ENCODE measurements around the gene ZSCAN22. TPM values are rescaled to one million over a fixed set of nuclear protein-coding genes. Genes with fewer than 3 reads are reported as not detected.

ZSCAN22 gene
- polyA plus RNA-seq, 1 donor from 2014 or later = 1.6 TPM

GRCh38 chr19:58352760-58353671, 26.2 kb downstream of the ZSCAN22 start, which contains the start of gene A1BG:
Gene A1BG (minus strand): TSS chr19:58353492. CDS start chr19:58353437, 55 bp downstream.
- H3F3A ChIP-seq (ENCODE audit: insufficient read depth, low read length, poor library complexity, severe bottlenecking) = no peaks in the 10 kb centered on the region
- H3K79me2 ChIP-seq (replicated peaks; ENCODE audit: insufficient read depth, low read length) = peaks cover 5% of the 10 kb centered on the region
- no peak within 1 kb of the TSS for H3K27ac ChIP-seq (ENCODE audit: low read length)
- H3K9ac ChIP-seq (ENCODE audit: low read length) = no peak within 1 kb of the TSS
- no peaks in the 10 kb centered on the region for H3K36me3 ChIP-seq (ENCODE audit: insufficient read depth, low read length)
- H4K20me1 ChIP-seq (ENCODE audit: insufficient read depth) = no peaks in the 10 kb centered on the region
- no peak for TF ChIP-seq CTCF (IDR thresholded peaks at IDR 0.05; ENCODE audit: poor library complexity, severe bottlenecking)
- no peak for TF ChIP-seq TAF1 (IDR thresholded peaks at IDR 0.05; ENCODE audit: low read depth)
- TF ChIP-seq MXI1 (conservative IDR thresholded peaks at IDR 0.05; ENCODE audit: poor library complexity, severe bottlenecking) = no peak
- TF ChIP-seq POLR2AphosphoS5 (IDR thresholded peaks at IDR 0.05) = no peak
- no peak for TF ChIP-seq REST (IDR thresholded peaks at IDR 0.05; ENCODE audit: borderline replicate concordance)
- TF ChIP-seq RAD21 (conservative IDR thresholded peaks at IDR 0.05) = no peak
- no peak for TF ChIP-seq EP300 (conservative IDR thresholded peaks at IDR 0.05; ENCODE audit: poor library complexity, severe bottlenecking)
- no peak within 1 kb of the TSS for H3K4me2 ChIP-seq (ENCODE audit: low read length)
- no peaks in the 10 kb centered on the region for H3K27me3 ChIP-seq (ENCODE audit: insufficient read depth, low read depth, low read length)
- no peaks in the 10 kb centered on the region for H3K9me2 ChIP-seq (ENCODE audit: insufficient read depth, low read length)
- no peak within 1 kb of the TSS for H3K4me3 ChIP-seq (ENCODE audit: low read length)
- no peaks in the 10 kb centered on the region for H3K9me3 ChIP-seq (ENCODE audit: low read length)
- no peak within 1 kb of the TSS for H2AFZ ChIP-seq (ENCODE audit: low read depth, low read length)

GRCh38 chr19:58353717-58354477, 27.1 kb downstream of the ZSCAN22 start:
- TF ChIP-seq RAD21 (conservative IDR thresholded peaks at IDR 0.05) (no peak), EP300 (conservative IDR thresholded peaks at IDR 0.05; ENCODE audit: poor library complexity, severe bottlenecking) (no peak), MXI1 (conservative IDR thresholded peaks at IDR 0.05; ENCODE audit: poor library complexity, severe bottlenecking) (no peak), SMC3 (conservative IDR thresholded peaks at IDR 0.05; ENCODE audit: poor library complexity) (no peak), CTCF (IDR thresholded peaks at IDR 0.05; ENCODE audit: poor library complexity, severe bottlenecking) (no peak), POLR2AphosphoS5 (IDR thresholded peaks at IDR 0.05) (no peak), REST (IDR thresholded peaks at IDR 0.05; ENCODE audit: borderline replicate concordance) (no peak), TAF1 (IDR thresholded peaks at IDR 0.05; ENCODE audit: low read depth) (no peak), EZH2 (IDR thresholded peaks at IDR 0.05; ENCODE audit: borderline replicate concordance, insufficient read depth, low read length, poor library complexity, severe bottlenecking) (no peak)
- H3K9me3 ChIP-seq (ENCODE audit: low read length) = no peaks in the 10 kb centered on the region
- no peaks in the 10 kb centered on the region for H3F3A ChIP-seq (ENCODE audit: insufficient read depth, low read length, poor library complexity, severe bottlenecking)
- no peak overlapping the region for H3K4me3 ChIP-seq (ENCODE audit: low read length)
- no peak overlapping the region for H3K4me2 ChIP-seq (ENCODE audit: low read length)
- no peaks in the 10 kb centered on the region for H3K36me3 ChIP-seq (ENCODE audit: insufficient read depth, low read length)
- no peak overlapping the region for H3K27ac ChIP-seq (ENCODE audit: low read length)
- no peaks in the 10 kb centered on the region for H3K79me2 ChIP-seq (replicated peaks; ENCODE audit: insufficient read depth, low read length)
- no peak overlapping the region for H2AFZ ChIP-seq (ENCODE audit: low read depth, low read length)
- H3K9ac ChIP-seq (ENCODE audit: low read length) = no peak overlapping the region
- H4K20me1 ChIP-seq (ENCODE audit: insufficient read depth) = no peaks in the 10 kb centered on the region
- no peaks in the 10 kb centered on the region for H3K9me2 ChIP-seq (ENCODE audit: insufficient read depth, low read length)
- H3K27me3 ChIP-seq (ENCODE audit: insufficient read depth, low read depth, low read length) = no peaks in the 10 kb centered on the region

Data from neural cell (in vitro differentiated cells).